HFF-Myc (cell line): ENCODE results near the gene CCDC80.

ENCODE experiments used
- DNase-seq: peaks from one replicate; pipeline ENCODE4 v3.0.0-alpha.2; 2011; ENCODE audit warnings: low read depth; ENCODE audit errors: extremely low read depth
- H3K4me3 ChIP-seq: replicated peaks from 2 replicates; pipeline ENCODE4 v1.5.1; 2011; ENCODE audit warnings: low read depth, mild to moderate bottlenecking, control low read depth, low read length
- CTCF ChIP-seq: IDR thresholded peaks from 2 replicates; pipeline ENCODE4 v1.5.1; 2012; ENCODE audit warnings: mild to moderate bottlenecking, low read depth, low read length, control low read depth; ENCODE audit errors: missing control alignments

Gene CCDC80

GRCh38 chr3:112610121-112610520, 30.8 kb downstream of the CCDC80 start:
- TF ChIP-seq CTCF = no peak
- H3K4me3 ChIP-seq = no peak overlapping the region
- DNase-seq = no peak

- DNase-seq = no peak
Measured at GRCh38 chr3:112607863-112608262, 33.1 kb downstream of the CCDC80 start.

GRCh38 chr3:112606098-112606497, 34.8 kb downstream of the CCDC80 start:
- DNase-seq = no peak
- no peak for TF ChIP-seq CTCF
- H3K4me3 ChIP-seq = no peak overlapping the region

More at GRCh38 chr3:112607863-112608262, 33.1 kb downstream of the CCDC80 start:
- no peak for TF ChIP-seq CTCF
- H3K4me3 ChIP-seq = no peak overlapping the region

- TF ChIP-seq CTCF = no peak
- no peak overlapping the region for H3K4me3 ChIP-seq
- DNase-seq = peak; percentile 90
Measured at GRCh38 chr3:112605285-112605684, 35.7 kb downstream of the CCDC80 start.

- no peak overlapping the region for H3K4me3 ChIP-seq
- DNase-seq = peak; percentile 56
- TF ChIP-seq CTCF = no peak
Measured at GRCh38 chr3:112604536-112604935, 36.4 kb downstream of the CCDC80 start.

GRCh38 chr3:112602217-112602838, 38.6 kb downstream of the CCDC80 start:
- TF ChIP-seq CTCF = no peak
- DNase-seq = no peak
- H3K4me3 ChIP-seq = no peak overlapping the region

- no peak for TF ChIP-seq CTCF
- DNase-seq = no peak
- no peak overlapping the region for H3K4me3 ChIP-seq
Measured at GRCh38 chr3:112598731-112599130, 42.2 kb downstream of the CCDC80 start.
